Right lobe of liver (tissue), 6 donors: ENCODE data around the gene SLC18A3. TPM values are rescaled to one million over a fixed set of nuclear protein-coding genes. Genes with fewer than 3 reads are reported as not detected.

Experiments used
- ATAC-seq, 4 donors: fragments of 200-7000 bp; cut with Tn5 transposase; one replicate each; pipeline ENCODE4 v1.9.1; 2020; ENCODE audit warnings: mild to moderate bottlenecking in 4 of 4, moderate library complexity in 4 of 4
- DNase-seq, 3 donors: peaks; one replicate each; pipeline ENCODE4 v3.0.0-alpha.2; 2020
- H3K27ac ChIP-seq, 3 donors: fragments of 200-600 bp; one replicate each; pipeline ENCODE4 v1.8.0; 2022
- H3K27me3 ChIP-seq, 2 donors: fragments of 200-600 bp; one replicate each; pipeline ENCODE4 v1.8.0; 2022
- H3K36me3 ChIP-seq, 4 donors: fragments of 200-600 bp; sonication (generic) in 1 of 4; one replicate each; pipeline versions ENCODE4 v1.5.1 to v1.8.0; 2017 to 2022; ENCODE audit warnings: control low read depth in 1 of 4
- H3K4me1 ChIP-seq, 4 donors: fragments of 200-600 bp; sonication (generic) in 1 of 4; one replicate each; pipeline versions ENCODE4 v1.5.1 to v1.8.0; 2017 to 2022; ENCODE audit warnings: control low read depth in 1 of 4
- H3K4me3 ChIP-seq, 3 donors: fragments of 200-600 bp; one replicate each; pipeline ENCODE4 v1.8.0; 2022
- H3K9me3 ChIP-seq, 4 donors: fragments of 200-600 bp; sonication (generic) in 1 of 4; one replicate each; pipeline versions ENCODE4 v1.5.1 to v1.8.0; 2017 to 2022; ENCODE audit warnings: control low read depth in 1 of 4
- POLR2A ChIP-seq: fragments of 450-650 bp; IDR thresholded peaks from one replicate; pipeline ENCODE4 v1.6.1; 2017; ENCODE audit warnings: antibody characterized with exemption, mild to moderate bottlenecking
- WGBS: methylation state at CpG from one replicate; pipeline ENCODE4 v1.1.6; 2018; ENCODE audit warnings: low coverage, low lambda C conversion rate; ENCODE audit not compliant: insufficient coverage; ENCODE audit errors: missing lambda C conversion rate; 5-methylcytosine and 5-hydroxymethylcytosine counted together
- intact Hi-C, 2 donors: fragments of 100-400 bp; cut with DNase I; formaldehyde crosslinking; loops; one replicate each; pipeline versions ENCODE4 v1.11.2 to v1.14.1; 2022
- total RNA-seq, 6 experiments: library from RNA; depleted of rRNA in 2 of 6; stranded (reverse); fragments of >200 nt in 2 of 6; fragmentation: NEBNext Ultra II Directional in 3 of 6; extraction: Animal tissue kit (Norgen Biotek cat#: 25700) in 3 of 6; gene quantifications; one replicate each; pipeline versions ENCODE4 v1.1.0 to v1.2.4, GENCODE V29; 2016 to 2023
- TF ChIP-seq, protein P1 (sequence below), 4 donors: fragments of 200-600 bp in 3 of 4; fragments of 450-650 bp in 1 of 4; IDR thresholded peaks; one replicate each; pipeline versions ENCODE4 v1.5.1 to v1.8.0; 2016 to 2022; ENCODE audit warnings: antibody characterized with exemption in 4 of 4, mild to moderate bottlenecking in 2 of 4
- donor health status: DM: no; HTN: yes; CAD: no.
- donor health status: DM: no; HTN: no; CAD: no.
- donor health status: DM: no; HTN: no; CAD: no.
- donor health status: DM: no; HTN: yes; CAD: no.
- donor health status: DM: no; HTN: yes; CAD: no.

The SLC18A3 gene
- total RNA-seq, 6 experiments from 2014 or later = not detected

DNA sequence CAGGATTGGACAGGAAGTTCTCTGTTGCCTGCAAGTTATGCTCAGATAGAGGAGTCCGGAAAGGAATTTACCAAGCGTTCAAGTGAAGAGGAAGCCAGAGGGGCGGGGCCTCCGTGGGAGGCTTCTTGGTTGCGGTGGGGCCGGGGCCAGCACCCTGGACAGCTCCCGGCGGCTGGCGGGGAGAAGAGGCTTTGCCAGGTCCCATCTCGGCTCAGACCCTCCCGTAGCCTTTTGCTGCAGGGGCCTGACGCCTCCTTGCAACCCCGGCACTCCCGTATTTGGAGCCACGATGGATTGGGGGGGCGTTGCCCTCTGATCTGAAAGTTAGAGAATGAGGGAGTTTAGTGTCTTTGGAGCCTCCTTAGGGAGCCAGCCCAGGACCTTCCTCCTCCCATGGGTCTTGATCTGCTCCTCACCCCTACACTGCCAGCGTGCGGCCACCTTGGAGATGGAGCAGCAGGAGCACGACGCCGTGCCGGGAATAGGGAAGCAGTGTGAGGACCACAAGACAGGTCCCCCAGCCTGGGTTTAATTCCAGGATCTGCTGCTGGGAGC lies 3.1 kb upstream of the SLC18A3 start:
- H3K36me3 ChIP-seq = no peaks in the 10 kb centered on the region
- intact Hi-C loops = no loop called here
- ATAC-seq (peak; percentile 72 to 93 (median 84)), DNase-seq (peak; percentile 64 to 72 (median 67))
- H3K27ac ChIP-seq = no peak overlapping the region
- peaks cover 6 to 34% of the 10 kb centered on the region in 2 donors for H3K27me3 ChIP-seq
- no peaks in the 10 kb centered on the region for H3K9me3 ChIP-seq
- WGBS = 4% methylated on average over 11 of the region's 22 CpGs
- peaks cover 0 to 6% (median 0%) of the 10 kb centered on the region in 4 donors for H3K4me1 ChIP-seq
- TF ChIP-seq, protein P1, sequence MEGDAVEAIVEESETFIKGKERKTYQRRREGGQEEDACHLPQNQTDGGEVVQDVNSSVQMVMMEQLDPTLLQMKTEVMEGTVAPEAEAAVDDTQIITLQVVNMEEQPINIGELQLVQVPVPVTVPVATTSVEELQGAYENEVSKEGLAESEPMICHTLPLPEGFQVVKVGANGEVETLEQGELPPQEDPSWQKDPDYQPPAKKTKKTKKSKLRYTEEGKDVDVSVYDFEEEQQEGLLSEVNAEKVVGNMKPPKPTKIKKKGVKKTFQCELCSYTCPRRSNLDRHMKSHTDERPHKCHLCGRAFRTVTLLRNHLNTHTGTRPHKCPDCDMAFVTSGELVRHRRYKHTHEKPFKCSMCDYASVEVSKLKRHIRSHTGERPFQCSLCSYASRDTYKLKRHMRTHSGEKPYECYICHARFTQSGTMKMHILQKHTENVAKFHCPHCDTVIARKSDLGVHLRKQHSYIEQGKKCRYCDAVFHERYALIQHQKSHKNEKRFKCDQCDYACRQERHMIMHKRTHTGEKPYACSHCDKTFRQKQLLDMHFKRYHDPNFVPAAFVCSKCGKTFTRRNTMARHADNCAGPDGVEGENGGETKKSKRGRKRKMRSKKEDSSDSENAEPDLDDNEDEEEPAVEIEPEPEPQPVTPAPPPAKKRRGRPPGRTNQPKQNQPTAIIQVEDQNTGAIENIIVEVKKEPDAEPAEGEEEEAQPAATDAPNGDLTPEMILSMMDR (IDR thresholded peaks at IDR 0.05) = no peak
- no peak for TF ChIP-seq POLR2A
- no peak overlapping the region for H3K4me3 ChIP-seq

DNA sequence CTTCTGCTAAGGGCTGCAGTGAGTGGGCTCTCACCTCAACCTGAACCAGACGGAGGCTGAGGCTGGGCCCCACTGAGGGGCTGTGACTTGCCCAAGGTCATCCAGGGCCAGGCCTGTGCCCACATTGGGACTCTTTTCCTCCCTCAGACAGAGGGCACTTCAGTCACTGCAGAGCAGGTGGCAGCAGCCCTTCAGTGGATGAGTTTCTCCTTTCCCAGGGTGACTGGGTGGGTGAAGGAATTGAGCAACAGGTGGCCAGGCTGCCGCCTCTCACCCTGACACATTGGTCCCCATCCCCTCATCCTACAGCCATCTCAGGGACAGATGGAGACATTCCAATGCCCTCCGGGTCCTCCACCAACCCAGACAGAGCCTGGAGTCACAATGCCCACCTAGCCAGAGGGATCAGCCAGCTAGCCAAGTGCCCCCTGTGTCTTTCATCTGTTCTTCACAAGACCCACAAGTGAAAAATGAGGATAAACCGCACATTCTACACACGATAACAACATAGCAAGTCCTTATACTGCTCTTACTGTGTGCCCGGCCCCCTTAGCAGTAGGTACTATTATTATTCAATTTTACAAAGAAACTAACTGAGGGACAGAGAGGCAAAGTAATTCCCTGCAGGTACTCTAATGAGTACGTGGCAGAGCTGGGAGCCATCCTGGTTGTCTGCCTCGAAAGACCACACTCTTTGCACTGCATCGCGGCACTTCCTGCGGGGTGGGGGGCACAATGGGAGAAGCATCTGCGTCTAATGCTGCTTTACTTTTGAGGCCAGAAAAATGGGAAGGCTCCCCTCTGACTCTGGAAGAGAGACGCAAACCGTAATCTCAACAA lies 1.7 kb upstream of the SLC18A3 start:
- TF ChIP-seq POLR2A = no peak
- TF ChIP-seq, protein P1 (IDR thresholded peaks at IDR 0.05) = no peak
- Histone ChIP-seq H3K9me3 (no peaks in the 10 kb centered on the region), H3K4me3 (no peak overlapping the region), H3K27ac (no peak overlapping the region), H3K4me1 (peaks cover 0 to 6% (median 0%) of the 10 kb centered on the region in 4 donors), H3K27me3 (peaks cover 7 to 38% of the 10 kb centered on the region in 2 donors), H3K36me3 (no peaks in the 10 kb centered on the region)
- intact Hi-C loops = no loop called here
- WGBS = 7% methylated on average over 9 of the region's 14 CpGs
- ATAC-seq = no peak
- peak in 1 of 3 donors; percentile 40 for DNase-seq

DNA sequence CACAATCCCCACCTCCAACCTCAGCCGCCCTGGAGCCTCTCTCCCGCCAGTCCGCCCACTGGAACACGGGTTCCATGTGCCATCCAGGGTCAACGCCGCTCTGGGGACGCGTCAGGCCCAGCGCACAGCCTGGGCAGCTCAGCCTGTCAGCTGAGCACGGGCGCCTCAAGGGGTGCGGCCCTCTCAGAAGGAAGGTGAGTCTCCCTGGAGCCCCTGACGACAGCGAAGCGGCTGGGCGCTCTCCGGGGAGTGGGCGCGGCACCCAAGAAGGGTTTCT lies 1.2 kb upstream of the SLC18A3 start:
- Histone ChIP-seq H3K4me1 (peaks cover 0 to 6% (median 0%) of the 10 kb centered on the region in 4 donors), H3K27me3 (peaks cover 7 to 38% of the 10 kb centered on the region in 2 donors), H3K4me3 (no peak overlapping the region), H3K36me3 (no peaks in the 10 kb centered on the region), H3K9me3 (no peaks in the 10 kb centered on the region), H3K27ac (no peak overlapping the region)
- ATAC-seq (no peak), DNase-seq (peak in 1 of 3 donors; percentile 50)
- intact Hi-C loops = no loop called here
- no CpG with 5 or more reads among the region's 19 CpGs for WGBS
- TF ChIP-seq, protein P1 (IDR thresholded peaks at IDR 0.05) = no peak
- TF ChIP-seq POLR2A = no peak

DNA sequence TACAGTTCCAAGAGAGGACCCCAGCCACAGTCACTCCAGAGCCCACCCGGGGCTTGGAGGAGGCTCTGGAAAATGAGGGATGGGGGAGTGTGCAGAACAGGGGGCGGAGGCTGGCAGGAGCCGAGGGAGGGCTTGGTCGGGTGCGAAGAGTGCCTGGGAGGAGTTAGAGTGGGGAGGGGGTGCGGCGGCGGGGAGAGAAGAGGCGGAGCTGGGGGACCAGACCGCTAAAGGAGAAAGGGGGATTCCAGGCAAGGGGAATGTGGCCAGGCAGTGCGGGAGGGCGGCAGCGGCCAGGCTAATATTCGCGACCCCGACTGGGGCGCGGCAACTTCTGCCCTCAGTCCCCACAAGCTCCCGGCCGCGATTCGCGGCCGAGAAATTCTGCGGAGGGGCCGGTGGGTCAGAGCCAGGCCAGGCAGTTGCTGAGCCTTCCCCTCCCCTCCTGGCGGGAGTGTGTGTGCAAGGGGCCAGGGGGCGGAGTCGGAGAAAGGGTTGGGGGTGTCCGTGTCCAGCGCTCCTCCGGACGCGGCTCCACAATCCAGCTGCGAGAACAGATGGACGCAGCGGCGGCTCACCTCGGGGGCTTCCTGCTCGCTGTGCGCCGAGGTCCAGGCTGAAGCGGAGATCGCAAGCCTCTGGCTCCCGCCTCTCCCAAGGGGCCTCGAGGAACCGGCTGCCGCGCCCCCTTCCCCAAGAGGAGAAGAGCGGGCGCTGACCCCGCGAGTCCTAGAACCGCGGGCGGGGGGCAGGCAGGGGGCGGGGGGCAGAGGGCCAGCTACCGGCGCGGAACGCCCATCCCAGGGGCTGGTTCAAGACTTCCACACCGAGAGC lies 612 bp upstream of the SLC18A3 start:
- ATAC-seq (no peak), DNase-seq (peak in 1 of 3 donors; percentile 40)
- Histone ChIP-seq H3K9me3 (no peaks in the 10 kb centered on the region), H3K4me1 (peaks cover 0 to 6% (median 0%) of the 10 kb centered on the region in 4 donors), H3K27me3 (peaks cover 7 to 38% of the 10 kb centered on the region in 2 donors), H3K4me3 (no peak overlapping the region), H3K36me3 (no peaks in the 10 kb centered on the region), H3K27ac (no peak overlapping the region)
- 0% methylated on average over 4 of the region's 62 CpGs for WGBS
- intact Hi-C loops = no loop called here
- no peak for TF ChIP-seq POLR2A
- TF ChIP-seq, protein P1 (IDR thresholded peaks at IDR 0.05) = no peak
